SK-N-SH treated with all-trans-retinoic acid at 6 μM for 48 hours (cell line): Measurements from ENCODE around the gene AFAP1.
A peak's percentile ranks its signal among the peaks of the same experiment; 100 is the strongest.

ENCODE experiments used
- ATAC-seq: fragments of 200-7000 bp; cut with Tn5 transposase; 3 replicates; pipeline ENCODE4 v1.9.1; 2020; ENCODE audit warnings: mild to moderate bottlenecking, moderate library complexity
- ARNTL ChIP-seq: fragments of 450-650 bp; formaldehyde crosslinking; IDR thresholded peaks from 2 replicates; pipeline ENCODE4 v1.5.0; 2020; ENCODE audit warnings: low read depth, mild to moderate bottlenecking, moderate library complexity, borderline replicate concordance
- BACH2 ChIP-seq: fragments of 250-450 bp; sonication (Bioruptor Pico); IDR thresholded peaks from 2 replicates; pipeline ENCODE4 v1.9.0; 2021; ENCODE audit warnings: mild to moderate bottlenecking, borderline replicate concordance
- CSDC2 ChIP-seq: fragments of 250-450 bp; sonication (Bioruptor Pico); IDR thresholded peaks from 2 replicates; pipeline ENCODE4 v1.5.0; 2020; ENCODE audit warnings: mild to moderate bottlenecking, moderate library complexity
- ESRRG ChIP-seq: fragments of 250-450 bp; sonication (Bioruptor Pico); IDR thresholded peaks from 2 replicates; pipeline ENCODE4 v1.6.1; 2021; ENCODE audit warnings: mild to moderate bottlenecking
- ISL1 ChIP-seq: fragments of 250-450 bp; sonication (Bioruptor Pico); IDR thresholded peaks from 2 replicates; pipeline ENCODE4 v2.1.2; 2022; ENCODE audit warnings: mild to moderate bottlenecking, moderate library complexity
- POU6F1 ChIP-seq: fragments of 250-450 bp; sonication (Bioruptor Pico); IDR thresholded peaks from 2 replicates; pipeline ENCODE4 v1.8.0; 2021; ENCODE audit warnings: low read depth, mild to moderate bottlenecking, moderate library complexity, borderline replicate concordance
- RARB ChIP-seq: fragments of 250-450 bp; sonication (Bioruptor Pico); IDR thresholded peaks from 2 replicates; pipeline ENCODE4 v1.8.0; 2021; ENCODE audit warnings: mild to moderate bottlenecking, moderate library complexity
- SNAI2 ChIP-seq: fragments of 250-450 bp; sonication (Bioruptor Pico); IDR thresholded peaks from 2 replicates; pipeline ENCODE4 v1.5.0; 2020; ENCODE audit warnings: mild to moderate bottlenecking, moderate library complexity
- TCF4 ChIP-seq: fragments of 250-450 bp; sonication (Bioruptor Pico); IDR thresholded peaks from 2 replicates; pipeline ENCODE4 v1.8.0; 2021; ENCODE audit warnings: mild to moderate bottlenecking, moderate library complexity, borderline replicate concordance
- TOX ChIP-seq: fragments of 250-450 bp; sonication (Bioruptor Pico); IDR thresholded peaks from 2 replicates; pipeline ENCODE4 v1.8.0; 2021; ENCODE audit warnings: mild to moderate bottlenecking, moderate library complexity, borderline replicate concordance
- ZC3H10 ChIP-seq: fragments of 250-450 bp; sonication (Bioruptor Pico); IDR thresholded peaks from 2 replicates; pipeline ENCODE4 v1.5.1; 2021; ENCODE audit warnings: mild to moderate bottlenecking, moderate library complexity
- ZFP3 ChIP-seq: fragments of 250-450 bp; sonication (Bioruptor Pico); IDR thresholded peaks from 2 replicates; pipeline ENCODE4 v1.5.0; 2020; ENCODE audit warnings: mild to moderate bottlenecking, moderate library complexity
- ZFP30 ChIP-seq: fragments of 450-650 bp; formaldehyde crosslinking; IDR thresholded peaks from 2 replicates; pipeline ENCODE4 v1.5.0; 2022; ENCODE audit warnings: mild to moderate bottlenecking, moderate library complexity
- ZNF565 ChIP-seq: fragments of 450-650 bp; formaldehyde crosslinking; conservative IDR thresholded peaks from 2 replicates; pipeline ENCODE4 v1.5.0; 2020; ENCODE audit warnings: low read depth, mild to moderate bottlenecking, moderate library complexity
- ZNF70 ChIP-seq: fragments of 450-650 bp; formaldehyde crosslinking; IDR thresholded peaks from 2 replicates; pipeline ENCODE4 v1.5.0; 2020; ENCODE audit warnings: mild to moderate bottlenecking, moderate library complexity
- ZNF8 ChIP-seq: fragments of 450-650 bp; formaldehyde crosslinking; IDR thresholded peaks from 2 replicates; pipeline ENCODE4 v1.5.0; 2020; ENCODE audit warnings: mild to moderate bottlenecking, moderate library complexity
- TF ChIP-seq, protein P1 (sequence below): fragments of 250-450 bp; sonication (Bioruptor Pico); IDR thresholded peaks from 2 replicates; pipeline ENCODE4 v1.8.0; 2020; ENCODE audit warnings: mild to moderate bottlenecking, moderate library complexity, borderline replicate concordance
- TF ChIP-seq, protein P2 (sequence below): fragments of 250-450 bp; sonication (Bioruptor Pico); IDR thresholded peaks from 2 replicates; pipeline ENCODE4 v1.5.0; 2020; ENCODE audit warnings: mild to moderate bottlenecking, moderate library complexity

Gene AFAP1

GRCh38 chr4:7926822-7927221, 12.8 kb downstream of the AFAP1 start (continued):
- no peak for TF ChIP-seq BACH2 (CRISPR knock-in tag)
- TF ChIP-seq, protein P1, sequence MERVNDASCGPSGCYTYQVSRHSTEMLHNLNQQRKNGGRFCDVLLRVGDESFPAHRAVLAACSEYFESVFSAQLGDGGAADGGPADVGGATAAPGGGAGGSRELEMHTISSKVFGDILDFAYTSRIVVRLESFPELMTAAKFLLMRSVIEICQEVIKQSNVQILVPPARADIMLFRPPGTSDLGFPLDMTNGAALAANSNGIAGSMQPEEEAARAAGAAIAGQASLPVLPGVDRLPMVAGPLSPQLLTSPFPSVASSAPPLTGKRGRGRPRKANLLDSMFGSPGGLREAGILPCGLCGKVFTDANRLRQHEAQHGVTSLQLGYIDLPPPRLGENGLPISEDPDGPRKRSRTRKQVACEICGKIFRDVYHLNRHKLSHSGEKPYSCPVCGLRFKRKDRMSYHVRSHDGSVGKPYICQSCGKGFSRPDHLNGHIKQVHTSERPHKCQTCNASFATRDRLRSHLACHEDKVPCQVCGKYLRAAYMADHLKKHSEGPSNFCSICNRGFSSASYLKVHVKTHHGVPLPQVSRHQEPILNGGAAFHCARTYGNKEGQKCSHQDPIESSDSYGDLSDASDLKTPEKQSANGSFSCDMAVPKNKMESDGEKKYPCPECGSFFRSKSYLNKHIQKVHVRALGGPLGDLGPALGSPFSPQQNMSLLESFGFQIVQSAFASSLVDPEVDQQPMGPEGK (CRISPR knock-in tag): no peak

GRCh38 chr4:7924570-7924969, 15.1 kb downstream of the AFAP1 start:
- TF ChIP-seq ARNTL (CRISPR knock-in tag) (no peak), ZNF565 (CRISPR knock-in tag) (no peak), TOX (no peak)
- TF ChIP-seq, protein P2, sequence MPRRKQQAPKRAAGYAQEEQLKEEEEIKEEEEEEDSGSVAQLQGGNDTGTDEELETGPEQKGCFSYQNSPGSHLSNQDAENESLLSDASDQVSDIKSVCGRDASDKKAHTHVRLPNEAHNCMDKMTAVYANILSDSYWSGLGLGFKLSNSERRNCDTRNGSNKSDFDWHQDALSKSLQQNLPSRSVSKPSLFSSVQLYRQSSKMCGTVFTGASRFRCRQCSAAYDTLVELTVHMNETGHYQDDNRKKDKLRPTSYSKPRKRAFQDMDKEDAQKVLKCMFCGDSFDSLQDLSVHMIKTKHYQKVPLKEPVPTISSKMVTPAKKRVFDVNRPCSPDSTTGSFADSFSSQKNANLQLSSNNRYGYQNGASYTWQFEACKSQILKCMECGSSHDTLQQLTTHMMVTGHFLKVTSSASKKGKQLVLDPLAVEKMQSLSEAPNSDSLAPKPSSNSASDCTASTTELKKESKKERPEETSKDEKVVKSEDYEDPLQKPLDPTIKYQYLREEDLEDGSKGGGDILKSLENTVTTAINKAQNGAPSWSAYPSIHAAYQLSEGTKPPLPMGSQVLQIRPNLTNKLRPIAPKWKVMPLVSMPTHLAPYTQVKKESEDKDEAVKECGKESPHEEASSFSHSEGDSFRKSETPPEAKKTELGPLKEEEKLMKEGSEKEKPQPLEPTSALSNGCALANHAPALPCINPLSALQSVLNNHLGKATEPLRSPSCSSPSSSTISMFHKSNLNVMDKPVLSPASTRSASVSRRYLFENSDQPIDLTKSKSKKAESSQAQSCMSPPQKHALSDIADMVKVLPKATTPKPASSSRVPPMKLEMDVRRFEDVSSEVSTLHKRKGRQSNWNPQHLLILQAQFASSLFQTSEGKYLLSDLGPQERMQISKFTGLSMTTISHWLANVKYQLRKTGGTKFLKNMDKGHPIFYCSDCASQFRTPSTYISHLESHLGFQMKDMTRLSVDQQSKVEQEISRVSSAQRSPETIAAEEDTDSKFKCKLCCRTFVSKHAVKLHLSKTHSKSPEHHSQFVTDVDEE (CRISPR knock-in tag): no peak
- peak; percentile 63 for ATAC-seq

GRCh38 chr4:7924163-7924562, 15.5 kb downstream of the AFAP1 start:
- peak; percentile 40 for ATAC-seq
- TF ChIP-seq ZNF70 (CRISPR knock-in tag): no peak
- TF ChIP-seq ZFP30: no peak
- no peak for TF ChIP-seq TOX
- no peak for TF ChIP-seq ZC3H10 (CRISPR knock-in tag)
- no peak for TF ChIP-seq RARB
- TF ChIP-seq ZFP3: no peak
- no peak for TF ChIP-seq ARNTL (CRISPR knock-in tag)
- TF ChIP-seq, protein P1 (CRISPR knock-in tag): no peak
- no peak for TF ChIP-seq SNAI2
- no peak for TF ChIP-seq CSDC2 (CRISPR knock-in tag)
- TF ChIP-seq ISL1 (CRISPR knock-in tag): no peak
- no peak for TF ChIP-seq TCF4 (CRISPR knock-in tag)
- TF ChIP-seq ZNF565 (CRISPR knock-in tag): no peak
- TF ChIP-seq ZNF8: no peak
- TF ChIP-seq POU6F1 (CRISPR knock-in tag): no peak

DNA sequence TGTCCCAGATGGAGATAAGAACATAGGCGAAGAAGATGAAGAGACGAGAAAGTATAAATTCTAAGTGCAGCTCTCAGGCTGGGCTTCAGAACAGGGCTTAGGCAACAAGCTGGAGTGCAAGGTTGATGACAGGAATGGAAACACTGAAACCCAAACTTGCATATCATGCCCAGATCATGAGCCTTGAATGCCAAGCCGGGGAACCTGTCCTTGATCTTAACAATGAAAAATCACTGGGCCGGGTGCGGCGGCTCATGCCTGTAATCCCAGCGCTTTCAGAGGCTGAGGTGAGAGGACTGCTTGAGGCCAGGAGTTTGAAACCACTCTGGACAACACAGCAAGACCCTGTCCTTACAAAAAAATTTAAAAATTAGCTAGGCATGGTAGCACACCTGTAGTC, 17.2 kb downstream of the AFAP1 start:
- no peak for ATAC-seq
- TF ChIP-seq, protein P1 (CRISPR knock-in tag): no peak
- TF ChIP-seq ZNF70 (CRISPR knock-in tag) (no peak), BACH2 (CRISPR knock-in tag) (no peak), ESRRG (CRISPR knock-in tag) (no peak), CSDC2 (CRISPR knock-in tag) (no peak), ZNF8 (no peak), TOX (no peak)
